ENCODE results near the gene GZMA. TPM values are rescaled to one million over a fixed set of nuclear protein-coding genes. Genes with fewer than 3 reads are reported as not detected.

GZMA gene
- total and polyA plus RNA-seq, 3 experiments from 2014 or later, result 13.3 to 1,138 (median 15.1) TPM

DNA sequence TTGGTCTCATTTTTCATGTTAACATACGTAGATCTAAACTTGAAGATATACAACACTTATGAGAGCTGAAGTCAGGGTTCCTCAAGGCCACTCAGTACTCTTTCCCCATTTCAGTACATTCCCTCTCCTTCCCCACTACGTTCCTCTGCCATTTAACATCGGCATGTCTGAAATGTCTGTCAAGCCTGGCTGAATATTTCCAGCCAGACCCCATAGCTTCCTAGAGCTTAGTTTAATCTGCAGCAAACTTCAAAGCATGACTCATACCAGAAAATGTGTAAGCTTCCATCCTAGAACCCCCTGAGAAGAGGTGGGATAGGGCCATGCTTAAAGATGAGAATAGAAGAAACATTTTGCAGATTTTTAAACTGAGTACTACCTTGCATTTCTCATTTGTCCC lies 6.2 kb downstream of the GZMA start:
- no peak for DNase-seq
- H3K27me3 ChIP-seq (ENCODE audit: insufficient read depth, low read length, poor library complexity, severe bottlenecking), result no peaks in the 10 kb centered on the region
- H3K27ac ChIP-seq (ENCODE audit: low read depth, low read length), result no peak overlapping the region
- peak overlapping the region in 7 of 8 donors; percentile 40 to 78 (median 74) for H3K27ac Mint-ChIP-seq
- no peaks in the 10 kb centered on the region for H3K9me3 Mint-ChIP-seq
- no peaks in the 10 kb centered on the region for H3K9me3 ChIP-seq (ENCODE audit: low read length)
- peaks cover 63 to 74% (median 66%) of the 10 kb centered on the region in 3 donors for H3K4me1 Mint-ChIP-seq
- peaks cover 39 to 55% (median 47%) of the 10 kb centered on the region in 3 donors for H3K36me3 Mint-ChIP-seq
- H3K4me3 ChIP-seq (ENCODE audit: low read length), result no peak overlapping the region
- ChIA-PET POLR2A (interaction anchor here (0.8 kb wide), 1 partner anchor 11 kb away, joined by 3 read pairs; no protein-coding TSS in a partner anchor), CTCF (interaction anchor here (1.1 to 2.3 kb wide), 3 partner anchors 8 to 164 kb away, joined by 4 to 12 read pairs (median 6); no protein-coding TSS in a partner anchor)
- H3K4me1 ChIP-seq (ENCODE audit: insufficient read depth, low read length), result peaks cover 37% of the 10 kb centered on the region
- no peaks in the 10 kb centered on the region for H3K27me3 Mint-ChIP-seq
- peak overlapping the region in 4 of 7 donors; percentile 11 to 66 (median 16) for H3K4me3 Mint-ChIP-seq
- peaks cover 23% of the 10 kb centered on the region for H3K36me3 ChIP-seq (ENCODE audit: insufficient read depth, low read length)

DNA sequence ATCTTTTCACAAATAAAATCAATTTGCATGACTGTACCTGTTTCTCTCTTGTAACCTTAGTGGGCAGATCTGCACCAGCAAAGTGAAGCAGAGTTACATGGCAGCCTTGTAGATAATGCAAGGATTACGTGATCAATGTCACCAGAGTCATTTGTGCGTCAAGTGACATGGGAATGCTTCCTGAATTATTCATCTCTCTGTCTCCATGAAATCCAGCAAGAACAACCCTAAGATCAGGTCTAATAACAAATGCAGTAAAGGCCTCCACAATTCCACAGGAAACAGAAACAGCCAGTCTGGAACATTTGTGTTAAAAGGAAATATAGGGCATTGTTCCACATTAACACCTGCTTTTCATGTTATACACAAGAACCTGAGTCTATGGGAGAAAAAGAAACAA lies 7.8 kb downstream of the GZMA start:
- DNase-seq, result no peak
- peaks cover 36 to 52% (median 37%) of the 10 kb centered on the region in 3 donors for H3K36me3 Mint-ChIP-seq
- no peaks in the 10 kb centered on the region for H3K27me3 Mint-ChIP-seq
- Histone ChIP-seq H3K4me1 (ENCODE audit: insufficient read depth, low read length) (peaks cover 27% of the 10 kb centered on the region), H3K27me3 (ENCODE audit: insufficient read depth, low read length, poor library complexity, severe bottlenecking) (no peaks in the 10 kb centered on the region), H3K9me3 (ENCODE audit: low read length) (no peaks in the 10 kb centered on the region), H3K4me3 (ENCODE audit: low read length) (no peak overlapping the region), H3K27ac (ENCODE audit: low read depth, low read length) (no peak overlapping the region), H3K36me3 (ENCODE audit: insufficient read depth, low read length) (peaks cover 23% of the 10 kb centered on the region)
- H3K27ac Mint-ChIP-seq, result peak overlapping the region in 3 of 8 donors; percentile 5 to 66 (median 54)
- H3K9me3 Mint-ChIP-seq, result no peaks in the 10 kb centered on the region
- peak overlapping the region in 2 of 7 donors; percentile 13 to 33 for H3K4me3 Mint-ChIP-seq
- POLR2A ChIA-PET, result no interaction called here
- H3K4me1 Mint-ChIP-seq, result peaks cover 53 to 64% (median 55%) of the 10 kb centered on the region in 3 donors
- CTCF ChIA-PET, result no interaction called here

DNA sequence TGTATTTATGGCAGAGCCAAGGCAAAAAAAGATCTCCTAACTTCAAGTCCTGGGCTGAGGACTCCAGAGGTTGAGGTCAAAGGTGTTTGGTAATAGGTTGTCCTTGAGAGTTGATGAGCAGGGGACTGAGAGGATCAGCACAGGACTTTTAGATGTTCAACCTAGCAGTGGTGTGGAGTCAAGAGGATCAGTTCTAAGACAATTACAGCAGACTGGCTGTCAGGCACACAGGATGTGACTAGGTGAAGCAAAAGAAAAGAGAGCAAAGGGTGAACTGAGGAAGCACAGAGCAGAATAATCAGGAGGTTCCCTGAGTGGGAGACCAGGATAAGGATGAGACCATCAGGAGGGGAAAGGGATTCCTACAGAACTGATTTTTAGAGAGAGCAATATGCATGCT lies 10.9 kb downstream of the GZMA start:
- H3K36me3 ChIP-seq (ENCODE audit: insufficient read depth, low read length), result peaks cover 9% of the 10 kb centered on the region
- H3K4me3 ChIP-seq (ENCODE audit: low read length), result no peak overlapping the region
- peak overlapping the region in 1 of 7 donors; percentile 2 for H3K4me3 Mint-ChIP-seq
- H3K9me3 ChIP-seq (ENCODE audit: low read length), result no peaks in the 10 kb centered on the region
- peaks cover 0 to 4% of the 10 kb centered on the region in 2 donors for H3K27me3 Mint-ChIP-seq
- H3K9me3 Mint-ChIP-seq, result no peaks in the 10 kb centered on the region
- peaks cover 18 to 31% (median 24%) of the 10 kb centered on the region in 3 donors for H3K36me3 Mint-ChIP-seq
- peaks cover 19% of the 10 kb centered on the region for H3K4me1 ChIP-seq (ENCODE audit: insufficient read depth, low read length)
- peaks cover 30 to 40% (median 32%) of the 10 kb centered on the region in 3 donors for H3K4me1 Mint-ChIP-seq
- H3K27me3 ChIP-seq (ENCODE audit: insufficient read depth, low read length, poor library complexity, severe bottlenecking), result no peaks in the 10 kb centered on the region
- no peak for DNase-seq
- POLR2A ChIA-PET, result interaction anchor here (1.2 kb wide), 1 partner anchor 9 kb away, joined by 3 read pairs; no protein-coding TSS in a partner anchor
- H3K27ac Mint-ChIP-seq, result peak overlapping the region in 5 of 8 donors; percentile 3 to 76 (median 16)
- CTCF ChIA-PET, result interaction anchor here (1.0 kb wide), 1 partner anchor 9 kb away, joined by 4 read pairs; no protein-coding TSS in a partner anchor
- no peak overlapping the region for H3K27ac ChIP-seq (ENCODE audit: low read depth, low read length)

DNA sequence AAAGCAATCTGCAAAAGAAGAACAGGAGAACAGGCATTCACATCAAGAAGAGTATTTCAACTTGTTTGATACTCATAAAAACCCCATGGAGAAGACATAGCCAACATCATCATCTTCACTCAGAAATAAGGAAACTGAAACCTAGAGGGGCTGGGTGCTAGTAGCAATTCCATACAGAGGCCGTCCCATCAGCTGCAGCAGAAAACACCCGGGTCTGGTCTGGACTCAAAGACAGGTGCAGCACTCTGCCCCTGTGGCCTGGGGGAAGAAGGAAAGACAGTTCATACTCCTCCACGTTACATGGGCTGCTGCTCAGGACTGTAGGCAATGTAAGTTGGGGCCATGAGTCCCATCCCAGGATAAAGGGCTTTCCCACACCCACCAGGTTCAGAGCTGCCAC lies 11.6 kb downstream of the GZMA start:
- Mint-ChIP-seq H3K9me3 (no peaks in the 10 kb centered on the region), H3K4me1 (peaks cover 23 to 33% (median 25%) of the 10 kb centered on the region in 3 donors), H3K36me3 (peaks cover 17 to 24% (median 18%) of the 10 kb centered on the region in 3 donors), H3K27ac (peak overlapping the region in 5 of 8 donors; percentile 0 to 76 (median 38)), H3K27me3 (peaks cover 0 to 4% of the 10 kb centered on the region in 2 donors), H3K4me3 (no peak overlapping the region)
- ChIA-PET CTCF (interaction anchor here (1.0 kb wide), 1 partner anchor 9 kb away, joined by 4 read pairs; no protein-coding TSS in a partner anchor), POLR2A (interaction anchor here (1.2 kb wide), 1 partner anchor 9 kb away, joined by 3 read pairs; no protein-coding TSS in a partner anchor)
- Histone ChIP-seq H3K27ac (ENCODE audit: low read depth, low read length) (no peak overlapping the region), H3K36me3 (ENCODE audit: insufficient read depth, low read length) (peaks cover 4% of the 10 kb centered on the region), H3K9me3 (ENCODE audit: low read length) (no peaks in the 10 kb centered on the region), H3K27me3 (ENCODE audit: insufficient read depth, low read length, poor library complexity, severe bottlenecking) (no peaks in the 10 kb centered on the region), H3K4me1 (ENCODE audit: insufficient read depth, low read length) (peaks cover 15% of the 10 kb centered on the region), H3K4me3 (ENCODE audit: low read length) (no peak overlapping the region)
- no peak for DNase-seq

DNA sequence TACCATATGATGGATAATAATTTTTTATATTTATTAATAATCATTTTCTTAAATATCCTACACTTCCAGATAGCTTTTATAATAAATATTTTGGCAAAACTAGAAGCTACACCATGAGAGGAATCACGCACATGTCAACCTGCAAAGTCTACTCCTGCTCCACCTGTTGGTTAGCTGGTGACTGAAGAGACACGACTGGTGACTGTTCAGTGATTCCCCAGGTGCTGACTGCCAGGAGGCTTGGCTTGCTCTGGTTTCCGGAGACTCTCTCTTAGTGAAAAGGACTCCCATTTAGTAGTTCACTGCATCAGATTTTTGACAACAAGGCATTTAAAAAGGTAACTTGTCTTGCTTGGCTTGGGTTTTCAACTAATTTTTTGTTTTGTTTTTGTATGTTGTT lies 20.9 kb downstream of the GZMA start:
- H3K9me3 Mint-ChIP-seq, result no peaks in the 10 kb centered on the region
- no peaks in the 10 kb centered on the region for H3K27me3 Mint-ChIP-seq
- H3K4me3 Mint-ChIP-seq, result no peak overlapping the region
- peaks cover 2 to 6% (median 2%) of the 10 kb centered on the region in 3 donors for H3K4me1 Mint-ChIP-seq
- ChIA-PET CTCF (interaction anchor here (1.2 kb wide), 1 partner anchor 101 kb away, joined by 3 read pairs; no protein-coding TSS in a partner anchor), POLR2A (no interaction called here)
- H3K27ac Mint-ChIP-seq, result no peak overlapping the region
- Histone ChIP-seq H3K36me3 (ENCODE audit: insufficient read depth, low read length) (no peaks in the 10 kb centered on the region), H3K4me3 (ENCODE audit: low read length) (no peak overlapping the region), H3K4me1 (ENCODE audit: insufficient read depth, low read length) (no peaks in the 10 kb centered on the region), H3K27ac (ENCODE audit: low read depth, low read length) (no peak overlapping the region), H3K27me3 (ENCODE audit: insufficient read depth, low read length, poor library complexity, severe bottlenecking) (no peaks in the 10 kb centered on the region), H3K9me3 (ENCODE audit: low read length) (no peaks in the 10 kb centered on the region)
- H3K36me3 Mint-ChIP-seq, result no peaks in the 10 kb centered on the region
- DNase-seq, result no peak

DNA sequence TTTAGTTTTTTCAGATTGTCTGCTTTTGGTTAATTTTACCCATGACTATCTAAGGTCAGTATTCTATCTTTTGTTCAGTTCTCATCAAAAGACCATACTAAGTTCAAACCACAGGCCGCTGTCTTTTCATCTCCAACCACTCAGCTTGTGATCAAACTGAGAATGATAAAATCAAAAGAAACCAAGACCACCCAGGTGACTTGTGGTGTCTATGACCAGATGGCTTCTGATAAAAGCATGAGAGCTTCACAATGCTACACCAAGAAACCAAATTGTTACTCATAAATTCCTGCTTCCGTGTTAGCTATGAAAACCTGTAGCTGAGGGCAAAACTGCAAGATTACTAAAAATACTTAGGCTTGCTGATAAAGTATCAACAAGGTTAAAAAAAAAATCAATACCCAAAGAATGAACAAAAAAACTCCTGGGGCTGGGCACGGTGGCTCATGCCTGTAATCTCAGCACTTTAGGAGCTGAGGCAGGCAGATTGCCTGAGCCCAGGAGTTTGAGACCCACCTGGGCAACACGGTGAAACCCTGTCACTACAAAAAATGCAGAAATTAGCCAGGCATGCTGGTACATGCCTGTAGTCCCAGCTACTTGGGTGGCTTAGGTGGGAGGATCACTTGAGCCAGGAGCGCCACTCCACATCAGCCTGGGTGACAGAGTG lies 31.7 kb downstream of the GZMA start:
- no peaks in the 10 kb centered on the region for H3K27me3 Mint-ChIP-seq
- peaks cover 11% of the 10 kb centered on the region for H3K4me1 ChIP-seq (ENCODE audit: insufficient read depth, low read length)
- peak overlapping the region in 5 of 7 donors; percentile 2 to 44 (median 25) for H3K4me3 Mint-ChIP-seq
- H3K27me3 ChIP-seq (ENCODE audit: insufficient read depth, low read length, poor library complexity, severe bottlenecking), result no peaks in the 10 kb centered on the region
- CTCF ChIA-PET, result interaction anchor here (0.9 to 1.1 kb wide), 3 partner anchors 26 to 228 kb away, joined by 3 to 5 read pairs (median 3); partner anchors contain the start of gene GPX8
- peaks cover 0 to 15% (median 13%) of the 10 kb centered on the region in 5 donors for H3K9me3 Mint-ChIP-seq
- no peaks in the 10 kb centered on the region for H3K9me3 ChIP-seq (ENCODE audit: low read length)
- peaks cover 0 to 28% (median 0%) of the 10 kb centered on the region in 3 donors for H3K36me3 Mint-ChIP-seq
- no peak overlapping the region for H3K4me3 ChIP-seq (ENCODE audit: low read length)
- peak in 1 of 5 donors; percentile 21 for DNase-seq
- POLR2A ChIA-PET, result no interaction called here
- H3K4me1 Mint-ChIP-seq, result peaks cover 16 to 19% (median 18%) of the 10 kb centered on the region in 3 donors
- no peak overlapping the region for H3K27ac ChIP-seq (ENCODE audit: low read depth, low read length)
- H3K27ac Mint-ChIP-seq, result peak overlapping the region in 2 of 8 donors; percentile 18 to 36
- no peaks in the 10 kb centered on the region for H3K36me3 ChIP-seq (ENCODE audit: insufficient read depth, low read length)

DNA sequence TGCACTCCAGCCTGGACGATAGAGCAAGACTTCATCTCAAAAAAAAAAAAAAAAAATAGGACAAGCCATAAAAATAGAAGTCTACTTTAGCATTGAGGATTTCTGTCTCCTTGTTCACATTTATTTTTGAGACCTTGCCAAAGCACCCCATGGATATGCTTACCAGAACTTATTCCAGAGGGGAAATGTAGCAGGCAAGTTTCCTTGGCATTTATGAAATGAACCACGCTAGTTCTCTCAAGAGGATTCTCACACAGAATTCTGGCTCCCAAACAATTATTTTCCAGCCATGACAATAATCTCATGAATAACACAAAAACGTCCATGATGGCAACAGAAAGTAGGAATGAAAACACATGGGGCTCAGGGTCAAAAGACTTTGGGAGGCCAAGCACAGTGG lies 34.1 kb downstream of the GZMA start:
- no peak overlapping the region for H3K4me3 Mint-ChIP-seq
- no peak overlapping the region for H3K27ac ChIP-seq (ENCODE audit: low read depth, low read length)
- H3K4me3 ChIP-seq (ENCODE audit: low read length), result no peak overlapping the region
- no peak overlapping the region for H3K27ac Mint-ChIP-seq
- H3K4me1 ChIP-seq (ENCODE audit: insufficient read depth, low read length), result peaks cover 15% of the 10 kb centered on the region
- H3K36me3 ChIP-seq (ENCODE audit: insufficient read depth, low read length), result no peaks in the 10 kb centered on the region
- H3K9me3 ChIP-seq (ENCODE audit: low read length), result no peaks in the 10 kb centered on the region
- peaks cover 25 to 27% (median 27%) of the 10 kb centered on the region in 3 donors for H3K4me1 Mint-ChIP-seq
- H3K36me3 Mint-ChIP-seq, result peaks cover 0 to 9% (median 0%) of the 10 kb centered on the region in 3 donors
- H3K9me3 Mint-ChIP-seq, result peaks cover 0 to 3% (median 0%) of the 10 kb centered on the region in 5 donors
- ChIA-PET POLR2A (no interaction called here), CTCF (no interaction called here)
- no peaks in the 10 kb centered on the region for H3K27me3 Mint-ChIP-seq
- no peak for DNase-seq
- H3K27me3 ChIP-seq (ENCODE audit: insufficient read depth, low read length, poor library complexity, severe bottlenecking), result no peaks in the 10 kb centered on the region
